MM.1S (cell line): ENCODE results near the gene TPI1.
"Not testable (repeated sequence)": the region's sequence is repeated elsewhere in the genome, so short reads cannot be mapped to it uniquely, and the experiment has no call there.

Experiments
- DNase-seq: peaks from one replicate; pipeline ENCODE4 v3.0.0-alpha.2; 2015
- H2AFZ ChIP-seq: fragments of 300-600 bp; sonication (generic); 2 replicates; pipeline ENCODE4 v1.6.0; 2016; ENCODE audit warnings: antibody characterized with exemption, low read length
- H3F3A ChIP-seq: fragments of 300-600 bp; sonication (generic); 2 replicates; pipeline ENCODE4 v1.6.1; 2016; ENCODE audit warnings: mild to moderate bottlenecking, antibody characterized with exemption, low read length, moderate library complexity, mixed read lengths; ENCODE audit not compliant: insufficient read depth
- H3K27ac ChIP-seq: fragments of 300-600 bp; sonication (generic); 2 replicates; pipeline ENCODE4 v1.5.1; 2016; ENCODE audit warnings: mild to moderate bottlenecking, low read length
- H3K27me3 ChIP-seq: fragments of 300-600 bp; sonication (generic); replicated peaks from 2 replicates; pipeline ENCODE4 v1.6.0; 2016; ENCODE audit warnings: low read length; ENCODE audit not compliant: insufficient read depth
- H3K36me3 ChIP-seq: fragments of 300-600 bp; sonication (generic); replicated peaks from 2 replicates; pipeline ENCODE4 v1.6.1; 2016; ENCODE audit warnings: mild to moderate bottlenecking, low read length, mixed read lengths; ENCODE audit not compliant: insufficient read depth
- H3K4me1 ChIP-seq: fragments of 300-600 bp; sonication (generic); 2 replicates; pipeline ENCODE4 v1.6.1; 2016; ENCODE audit warnings: low read length, mixed read lengths
- H3K4me2 ChIP-seq: fragments of 300-600 bp; sonication (generic); 2 replicates; pipeline ENCODE4 v1.6.0; 2016; ENCODE audit warnings: low read depth, low read length
- H3K4me3 ChIP-seq: fragments of 300-600 bp; sonication (generic); 2 replicates; pipeline ENCODE4 v1.5.1; 2016; ENCODE audit warnings: low read length, mixed read lengths
- H3K79me2 ChIP-seq: fragments of 300-600 bp; sonication (generic); 2 replicates; pipeline ENCODE4 v1.6.1; 2016; ENCODE audit warnings: mixed run types, low read length, mixed read lengths
- H3K9ac ChIP-seq: fragments of 300-600 bp; sonication (generic); 2 replicates; pipeline ENCODE4 v1.6.1; 2016; ENCODE audit warnings: low read length, mixed read lengths
- H3K9me2 ChIP-seq: fragments of 300-600 bp; sonication (generic); replicated peaks from 2 replicates; pipeline ENCODE4 v1.6.1; 2016; ENCODE audit warnings: mild to moderate bottlenecking, low read length, mixed read lengths; ENCODE audit not compliant: insufficient read depth
- H3K9me3 ChIP-seq: fragments of 300-600 bp; sonication (generic); replicated peaks from 2 replicates; pipeline ENCODE4 v1.6.1; 2016; ENCODE audit warnings: mild to moderate bottlenecking, low read length, mixed read lengths; ENCODE audit not compliant: insufficient read depth
- H4K20me1 ChIP-seq: fragments of 300-600 bp; sonication (generic); 2 replicates; pipeline ENCODE4 v1.6.1; 2016; ENCODE audit warnings: mild to moderate bottlenecking, low read length, moderate library complexity, mixed read lengths; ENCODE audit not compliant: insufficient read depth
- EZH2 ChIP-seq: fragments of 300-600 bp; sonication (generic); optimal IDR thresholded peaks from 2 replicates; pipeline ENCODE3; 2017; ENCODE audit warnings: low read depth, mild to moderate bottlenecking, antibody characterized with exemption, low read length, mixed read lengths
- EZH2phosphoT487 ChIP-seq: fragments of 300-600 bp; sonication (generic); IDR thresholded peaks from 2 replicates; pipeline ENCODE4 v1.6.1; 2018; ENCODE audit warnings: antibody characterized with exemption, low read length
- TF ChIP-seq, protein P1 (sequence below): fragments of 300-600 bp; sonication (generic); IDR thresholded peaks from 2 replicates; pipeline ENCODE4 v1.5.1; 2016; ENCODE audit warnings: antibody characterized with exemption, low read length, mixed read lengths

The TPI1 gene

GRCh38 chr12:6861391-6861790, 5.9 kb upstream of the TPI1 start:
- Histone ChIP-seq H3K4me1 (no peaks in the 10 kb centered on the region), H2AFZ (no peak overlapping the region), H3K27me3 (no peaks in the 10 kb centered on the region), H3K9me2 (no peaks in the 10 kb centered on the region), H3K9ac (no peak overlapping the region), H3K9me3 (no peaks in the 10 kb centered on the region), H3F3A (no peaks in the 10 kb centered on the region), H3K36me3 (peaks cover 17% of the 10 kb centered on the region), H4K20me1 (no peaks in the 10 kb centered on the region), H3K79me2 (0 out of 2 replicates have a peak, but pooled peaks cover under 1% of the 10 kb centered on the region), H3K27ac (no peak overlapping the region), H3K4me2 (no peak overlapping the region), H3K4me3 (no peak overlapping the region)
- no peak for DNase-seq
- no peak for TF ChIP-seq EZH2phosphoT487
- TF ChIP-seq, protein P1, sequence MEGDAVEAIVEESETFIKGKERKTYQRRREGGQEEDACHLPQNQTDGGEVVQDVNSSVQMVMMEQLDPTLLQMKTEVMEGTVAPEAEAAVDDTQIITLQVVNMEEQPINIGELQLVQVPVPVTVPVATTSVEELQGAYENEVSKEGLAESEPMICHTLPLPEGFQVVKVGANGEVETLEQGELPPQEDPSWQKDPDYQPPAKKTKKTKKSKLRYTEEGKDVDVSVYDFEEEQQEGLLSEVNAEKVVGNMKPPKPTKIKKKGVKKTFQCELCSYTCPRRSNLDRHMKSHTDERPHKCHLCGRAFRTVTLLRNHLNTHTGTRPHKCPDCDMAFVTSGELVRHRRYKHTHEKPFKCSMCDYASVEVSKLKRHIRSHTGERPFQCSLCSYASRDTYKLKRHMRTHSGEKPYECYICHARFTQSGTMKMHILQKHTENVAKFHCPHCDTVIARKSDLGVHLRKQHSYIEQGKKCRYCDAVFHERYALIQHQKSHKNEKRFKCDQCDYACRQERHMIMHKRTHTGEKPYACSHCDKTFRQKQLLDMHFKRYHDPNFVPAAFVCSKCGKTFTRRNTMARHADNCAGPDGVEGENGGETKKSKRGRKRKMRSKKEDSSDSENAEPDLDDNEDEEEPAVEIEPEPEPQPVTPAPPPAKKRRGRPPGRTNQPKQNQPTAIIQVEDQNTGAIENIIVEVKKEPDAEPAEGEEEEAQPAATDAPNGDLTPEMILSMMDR: no peak
- no peak for TF ChIP-seq EZH2

DNA sequence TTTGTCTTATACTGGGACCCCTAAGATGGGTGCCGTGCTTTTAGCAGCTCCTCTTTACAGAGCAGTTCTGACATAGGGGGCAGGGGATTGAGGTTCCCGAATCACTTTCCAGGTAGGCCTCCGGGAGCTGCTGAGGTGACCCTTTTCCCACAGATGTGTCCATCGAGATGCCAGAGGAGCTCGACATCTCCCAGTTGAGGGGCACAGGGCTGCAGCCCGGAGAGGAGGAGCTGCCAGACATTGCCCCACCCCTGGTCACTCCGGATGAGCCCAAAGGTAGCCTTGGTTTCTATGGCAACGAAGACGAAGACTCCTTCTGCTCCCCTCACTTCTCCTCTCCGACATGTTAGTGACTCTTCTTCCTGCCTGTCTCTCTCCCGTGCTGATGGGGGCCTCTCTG, 4.3 kb upstream of the TPI1 start:
- TF ChIP-seq, protein P1: no peak
- TF ChIP-seq EZH2phosphoT487 (no peak), EZH2 (no peak)
- peaks cover 3% of the 10 kb centered on the region for H3F3A ChIP-seq
- DNase-seq: no peak
- H3K27ac ChIP-seq: no peak overlapping the region
- peaks cover 5% of the 10 kb centered on the region; the same call in 1 of the 2 replicates for H3K4me1 ChIP-seq
- H3K9me2 ChIP-seq: no peaks in the 10 kb centered on the region
- no peaks in the 10 kb centered on the region for H3K27me3 ChIP-seq
- no peak overlapping the region for H3K4me2 ChIP-seq
- H2AFZ ChIP-seq: no peak overlapping the region
- no peak overlapping the region for H3K9ac ChIP-seq
- H3K9me3 ChIP-seq: no peaks in the 10 kb centered on the region
- H3K36me3 ChIP-seq: peaks cover 8% of the 10 kb centered on the region
- peaks cover 1% of the 10 kb centered on the region for H4K20me1 ChIP-seq
- no peak overlapping the region for H3K4me3 ChIP-seq
- peaks cover 7% of the 10 kb centered on the region for H3K79me2 ChIP-seq

DNA sequence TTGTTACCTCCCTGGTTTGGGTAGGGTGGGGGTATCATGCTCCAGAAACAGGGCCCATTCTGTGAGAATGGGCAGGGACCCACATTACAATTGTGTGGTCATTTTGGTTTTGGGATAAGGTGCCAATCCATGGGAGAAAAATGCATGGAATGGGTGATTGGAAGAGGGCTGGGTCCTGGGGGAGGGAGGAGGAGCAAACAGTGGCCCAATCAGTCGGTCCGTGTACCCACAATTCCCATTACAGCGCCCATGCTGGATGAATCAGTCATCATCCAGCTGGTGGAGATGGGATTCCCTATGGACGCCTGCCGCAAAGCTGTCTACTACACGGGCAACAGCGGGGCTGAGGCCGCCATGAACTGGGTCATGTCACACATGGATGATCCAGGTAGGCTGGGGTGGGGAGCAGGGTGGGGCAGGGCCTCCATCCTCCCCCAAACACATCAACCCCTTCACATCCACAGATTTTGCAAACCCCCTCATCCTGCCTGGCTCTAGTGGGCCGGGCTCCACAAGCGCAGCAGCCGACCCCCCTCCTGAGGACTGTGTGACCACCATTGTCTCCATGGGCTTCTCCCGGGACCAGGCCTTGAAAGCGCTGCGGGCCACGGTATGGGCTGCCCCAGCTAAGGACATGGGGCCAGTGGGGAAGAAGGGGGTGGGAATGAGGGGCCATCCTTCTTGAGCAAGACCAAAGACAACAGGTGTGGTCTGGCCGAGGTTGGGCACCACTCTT, 3.6 kb upstream of the TPI1 start:
- Histone ChIP-seq H3F3A (peaks cover 10% of the 10 kb centered on the region), H3K4me1 (peaks cover 6% of the 10 kb centered on the region), H2AFZ (no peak overlapping the region), H4K20me1 (peaks cover 7% of the 10 kb centered on the region), H3K27ac (no peak overlapping the region), H3K36me3 (peaks cover 5% of the 10 kb centered on the region; the same call in 1 of the 2 replicates), H3K79me2 (peaks cover 14% of the 10 kb centered on the region), H3K9ac (no peak overlapping the region), H3K27me3 (no peaks in the 10 kb centered on the region), H3K4me2 (no peak overlapping the region), H3K9me3 (no peaks in the 10 kb centered on the region), H3K4me3 (no peak overlapping the region), H3K9me2 (no peaks in the 10 kb centered on the region)
- no peak for DNase-seq
- TF ChIP-seq EZH2 (no peak), EZH2phosphoT487 (no peak)
- TF ChIP-seq, protein P1: no peak

DNA sequence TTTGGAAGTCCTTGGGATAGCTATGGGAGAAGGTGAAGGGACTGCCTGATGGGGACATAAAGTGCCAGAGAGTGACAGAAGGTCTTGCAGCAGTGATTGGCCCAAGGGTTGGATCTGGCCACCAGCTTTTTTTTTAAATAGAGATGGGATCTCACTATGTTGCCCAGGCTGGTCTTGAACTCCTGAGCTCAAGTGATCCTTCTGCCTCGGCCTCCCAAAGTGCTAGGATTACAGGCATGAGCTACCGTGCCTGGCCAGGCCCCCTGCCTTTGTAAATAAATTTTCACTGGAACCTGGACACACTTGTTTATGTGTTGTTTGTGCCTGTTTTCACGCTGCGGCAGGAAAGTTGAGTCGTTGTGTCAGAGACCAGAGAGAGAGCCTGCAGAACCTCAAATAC, 2.0 kb upstream of the TPI1 start:
- not testable (repeated sequence) for H3K9me2 ChIP-seq, H3K27ac ChIP-seq, DNase-seq, H3K9me3 ChIP-seq, H3K27me3 ChIP-seq, H3K9ac ChIP-seq, H3K4me3 ChIP-seq, H2AFZ ChIP-seq, H3K36me3 ChIP-seq, H3K4me2 ChIP-seq
- peaks cover 25% of the 10 kb centered on the region for H3F3A ChIP-seq
- peaks cover 19% of the 10 kb centered on the region for H3K4me1 ChIP-seq
- peaks cover 19% of the 10 kb centered on the region for H4K20me1 ChIP-seq
- H3K79me2 ChIP-seq: peaks cover 29% of the 10 kb centered on the region
